Measurements from ENCODE around the gene NIPBL.
"Not testable (repeated sequence)": the region's sequence is repeated elsewhere in the genome, so short reads cannot be mapped to it uniquely, and the experiment has no call there.

DNA sequence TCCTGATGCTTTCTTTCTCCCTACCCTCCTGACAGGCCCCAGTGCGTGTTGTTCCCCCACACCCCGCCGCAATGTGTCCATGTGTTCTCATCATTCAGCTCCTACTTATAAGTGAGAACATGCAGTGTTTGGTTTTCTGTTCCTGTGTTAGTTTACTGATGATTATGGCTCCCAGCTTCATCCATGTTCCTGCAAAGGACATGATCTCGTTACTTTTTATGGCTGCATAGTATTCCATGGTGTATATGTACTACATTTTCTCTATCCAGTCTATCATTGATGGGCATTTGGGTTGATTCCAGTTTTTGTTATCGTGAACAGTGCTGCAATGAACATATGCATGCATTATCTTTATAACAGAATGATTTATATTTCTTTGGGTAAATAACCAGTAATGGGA is 222.7 kb downstream of the NIPBL start:
- not testable (repeated sequence) for TF ChIP-seq EZH2 (IDR thresholded peaks at IDR 0.05; ENCODE audit: low read length, missing control alignments); CTCF (conservative IDR thresholded peaks at IDR 0.05 in 1 of 2, IDR thresholded peaks at IDR 0.05 in 1 of 2; ENCODE audit: low read depth in 1 of 2, low read length in 2 of 2)
